AG04450 (cell line): ENCODE measurements around the gene ZBTB5. TPM values are rescaled to one million over a fixed set of nuclear protein-coding genes. Genes with fewer than 3 reads are reported as not detected.
A peak's percentile ranks its signal among the peaks of the same experiment; 100 is the strongest.

Source experiments
- CTCF ChIA-PET: fragments of 300-600, 350-600 bp; formaldehyde crosslinking; extraction: SDS; loops from one replicate; lab custom pipeline; 2022; ENCODE audit warnings: antibody characterized with exemption, inconsistent platforms; lab: Charles Lee
- POLR2A ChIA-PET: fragments of 350-600 bp; formaldehyde crosslinking; extraction: SDS; loops from one replicate; lab custom pipeline; 2021; ENCODE audit warnings: antibody characterized with exemption, inconsistent platforms; lab: Yijun Ruan, JAX
- DNase-seq: peaks from one replicate; pipeline ENCODE4 v3.0.0-alpha.2; 2011; ENCODE audit warnings: low read depth, low spot score
- H3K27ac ChIP-seq: one replicate; pipeline ENCODE4 v1.5.1; 2012; ENCODE audit warnings: low read depth, low read length, control low read depth
- H3K27me3 ChIP-seq: one replicate; pipeline ENCODE4 v1.6.0; 2012; ENCODE audit warnings: low read length; ENCODE audit not compliant: control insufficient read depth, insufficient read depth
- H3K4me3 ChIP-seq: 2 replicates; pipeline ENCODE4 v1.5.1; 2011; ENCODE audit warnings: mild to moderate bottlenecking, low read depth, low read length, control low read depth
- H3K9me3 ChIP-seq: 2 replicates; pipeline ENCODE4 v1.5.1; 2012; ENCODE audit warnings: low read length; ENCODE audit not compliant: control insufficient read depth, insufficient read depth
- polyA plus RNA-seq: library from polyadenylated mRNA; depleted of rRNA; stranded (reverse); fragments of >200 nt; gene quantifications from 2 replicates; pipeline ENCODE4 v1.2.3, GENCODE V29; 2011
- TF ChIP-seq, protein P1 (sequence below): IDR thresholded peaks from 2 replicates; pipeline ENCODE4 v1.5.1; 2011; ENCODE audit warnings: low read depth, low read length, control low read depth, inconsistent platforms

Gene ZBTB5
- polyA plus RNA-seq, 1 experiment, result 10.9 TPM

DNA sequence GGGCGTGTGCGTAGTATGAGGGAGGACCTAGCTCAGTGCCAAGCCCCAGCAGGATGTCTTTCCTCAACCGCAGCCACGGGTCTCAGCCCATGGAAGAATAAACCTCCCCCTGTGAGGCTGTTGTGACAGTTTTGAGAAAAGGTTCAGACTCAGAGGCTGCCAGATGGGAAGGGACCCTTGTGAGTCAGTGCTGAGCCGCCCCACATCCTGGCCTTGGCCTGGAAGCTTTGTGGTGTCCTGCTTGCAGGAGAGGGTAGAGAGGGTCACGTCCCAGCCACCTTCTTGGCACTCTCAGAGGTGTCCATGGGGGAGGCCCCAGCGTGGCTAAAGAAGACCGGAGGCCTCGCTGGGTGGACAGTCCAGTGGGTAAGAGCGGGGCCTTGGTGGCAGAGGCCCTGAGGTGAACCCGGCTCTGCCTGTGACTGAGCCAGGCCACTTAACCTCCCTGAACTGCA, 39.9 kb downstream of the ZBTB5 start:
- Histone ChIP-seq H3K4me3 (no peak overlapping the region), H3K9me3 (no peaks in the 10 kb centered on the region), H3K27me3 (no peaks in the 10 kb centered on the region), H3K27ac (no peak overlapping the region)
- ChIA-PET CTCF (no interaction called here), POLR2A (interaction anchor here (0.9 kb wide), 1 partner anchor 40 kb away, joined by 3 read pairs; the partner anchor contains the start of gene ZBTB5)
- no peak for DNase-seq
- TF ChIP-seq, protein P1, sequence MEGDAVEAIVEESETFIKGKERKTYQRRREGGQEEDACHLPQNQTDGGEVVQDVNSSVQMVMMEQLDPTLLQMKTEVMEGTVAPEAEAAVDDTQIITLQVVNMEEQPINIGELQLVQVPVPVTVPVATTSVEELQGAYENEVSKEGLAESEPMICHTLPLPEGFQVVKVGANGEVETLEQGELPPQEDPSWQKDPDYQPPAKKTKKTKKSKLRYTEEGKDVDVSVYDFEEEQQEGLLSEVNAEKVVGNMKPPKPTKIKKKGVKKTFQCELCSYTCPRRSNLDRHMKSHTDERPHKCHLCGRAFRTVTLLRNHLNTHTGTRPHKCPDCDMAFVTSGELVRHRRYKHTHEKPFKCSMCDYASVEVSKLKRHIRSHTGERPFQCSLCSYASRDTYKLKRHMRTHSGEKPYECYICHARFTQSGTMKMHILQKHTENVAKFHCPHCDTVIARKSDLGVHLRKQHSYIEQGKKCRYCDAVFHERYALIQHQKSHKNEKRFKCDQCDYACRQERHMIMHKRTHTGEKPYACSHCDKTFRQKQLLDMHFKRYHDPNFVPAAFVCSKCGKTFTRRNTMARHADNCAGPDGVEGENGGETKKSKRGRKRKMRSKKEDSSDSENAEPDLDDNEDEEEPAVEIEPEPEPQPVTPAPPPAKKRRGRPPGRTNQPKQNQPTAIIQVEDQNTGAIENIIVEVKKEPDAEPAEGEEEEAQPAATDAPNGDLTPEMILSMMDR, result no peak

- Histone ChIP-seq H3K9me3 (no peaks in the 10 kb centered on the region), H3K27ac (no peak overlapping the region), H3K27me3 (no peaks in the 10 kb centered on the region), H3K4me3 (no peak overlapping the region)
- ChIA-PET CTCF (interaction anchor here (1.4 kb wide), 1 partner anchor 10 kb away, joined by 7 read pairs; no protein-coding TSS in a partner anchor), POLR2A (interaction anchor here (0.5 kb wide), 1 partner anchor 1208 kb away, joined by 3 read pairs; no protein-coding TSS in a partner anchor)
- TF ChIP-seq, protein P1, result no peak
- no peak for DNase-seq
These were observed 40.5 kb downstream of the ZBTB5 start for GRCh38 chr9:37424686-37425297.

DNA sequence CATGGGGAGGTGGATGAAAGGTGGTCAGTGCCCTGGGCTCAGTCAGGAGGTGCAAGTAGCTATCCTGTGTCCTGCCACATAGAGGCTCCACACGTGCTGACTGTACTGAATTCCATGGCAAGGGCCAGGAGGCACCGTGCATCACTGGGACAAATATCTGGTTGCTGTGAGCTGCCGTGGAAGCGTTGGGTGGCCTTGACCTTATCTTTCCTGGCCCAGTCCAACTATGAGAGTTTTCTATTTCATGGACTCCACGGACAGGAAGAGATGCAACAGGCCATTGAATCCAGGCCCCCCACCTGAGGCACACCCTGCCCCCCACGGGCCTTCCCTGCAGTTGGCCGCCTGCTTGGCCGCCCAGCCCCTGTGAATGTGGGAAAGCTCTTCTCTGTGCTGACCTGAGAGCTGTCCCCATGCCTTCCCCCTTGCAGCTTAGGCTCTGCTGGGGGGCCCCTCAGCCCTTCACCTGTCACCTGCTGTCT, 41.0 kb downstream of the ZBTB5 start:
- TF ChIP-seq, protein P1, result no peak
- no peak for DNase-seq
- Histone ChIP-seq H3K27me3 (no peaks in the 10 kb centered on the region), H3K4me3 (peak overlapping the region; percentile 22), H3K9me3 (no peaks in the 10 kb centered on the region), H3K27ac (no peak overlapping the region)
- ChIA-PET POLR2A (interaction anchor here (0.5 kb wide), 1 partner anchor 1208 kb away, joined by 3 read pairs; no protein-coding TSS in a partner anchor), CTCF (interaction anchor here (1.4 kb wide), 1 partner anchor 9 kb away, joined by 7 read pairs; no protein-coding TSS in a partner anchor)

DNA sequence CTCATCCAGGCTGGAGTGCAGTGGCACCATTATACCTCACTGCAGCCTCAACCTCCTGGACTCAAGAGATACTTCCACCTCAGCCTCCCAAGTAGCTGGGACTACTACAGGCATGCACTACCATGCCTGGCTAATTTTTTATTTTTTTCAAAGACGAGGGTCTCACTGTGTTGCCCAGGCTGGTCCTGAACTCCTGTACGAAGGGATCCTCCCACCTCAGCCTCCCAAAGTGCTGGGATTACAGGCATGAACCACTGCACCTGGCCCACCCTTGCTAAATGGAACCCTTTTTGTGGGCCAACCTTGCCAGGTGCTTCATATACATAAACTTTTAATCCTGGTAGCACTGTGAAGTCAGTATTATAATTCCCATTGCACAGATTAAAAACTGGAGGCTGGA, 41.7 kb downstream of the ZBTB5 start:
- Histone ChIP-seq H3K9me3 (no peaks in the 10 kb centered on the region), H3K27me3 (no peaks in the 10 kb centered on the region), H3K4me3 (peak overlapping the region; percentile 92), H3K27ac (no peak overlapping the region)
- DNase-seq, result no peak
- POLR2A ChIA-PET, result interaction anchor here (0.7 to 1.5 kb wide), 3 partner anchors 11 to 32 kb away, joined by 3 to 9 read pairs (median 6); no protein-coding TSS in a partner anchor
- TF ChIP-seq, protein P1, result no peak
- CTCF ChIA-PET, result interaction anchor here (1.4 kb wide), 1 partner anchor 8 kb away, joined by 7 read pairs; no protein-coding TSS in a partner anchor
